IMR-90 (cell line): ENCODE data around the gene DPYD.

Experiments
- BHLHE40 ChIP-seq: fragments of 150-350 bp; IDR thresholded peaks from 2 replicates; pipeline ENCODE4 v1.6.1; 2016; ENCODE audit warnings: mild to moderate bottlenecking, low read depth, low read length
- CEBPB ChIP-seq: IDR thresholded peaks from 2 replicates; pipeline ENCODE4 v1.6.1; 2012; ENCODE audit warnings: low read depth, low read length, improper control_type of control experiment
- CHD1 ChIP-seq: IDR thresholded peaks from 2 replicates; pipeline ENCODE4 v1.6.1; 2012; ENCODE audit warnings: low read depth, low read length, improper control_type of control experiment
- FOS ChIP-seq: fragments of 150-350 bp; IDR thresholded peaks from 2 replicates; pipeline ENCODE4 v1.6.1; 2016; ENCODE audit warnings: low read depth, low read length
- MAZ ChIP-seq: IDR thresholded peaks from 2 replicates; pipeline ENCODE4 v1.6.1; 2012; ENCODE audit warnings: low read depth, mild to moderate bottlenecking, low read length, improper control_type of control experiment, moderate library complexity, borderline replicate concordance
- NFE2L2 ChIP-seq: fragments of 150-350 bp; IDR thresholded peaks from 2 replicates; pipeline ENCODE4 v1.6.1; 2016; ENCODE audit warnings: low read depth, mild to moderate bottlenecking, low read length
- POLR2A ChIP-seq: IDR thresholded peaks from 2 replicates; pipeline ENCODE4 v1.6.1; 2012; ENCODE audit warnings: mild to moderate bottlenecking, low read depth, low read length
- RCOR1 ChIP-seq: IDR thresholded peaks from 2 replicates; pipeline ENCODE4 v1.6.1; 2012; ENCODE audit warnings: mild to moderate bottlenecking, low read length, improper control_type of control experiment; ENCODE audit not compliant: insufficient replicate concordance
- RFX5 ChIP-seq: IDR thresholded peaks from 2 replicates; pipeline ENCODE4 v1.8.0; 2012; ENCODE audit warnings: low read depth, mild to moderate bottlenecking, low read length, moderate library complexity
- SMC3 ChIP-seq: fragments of 150-350 bp; IDR thresholded peaks from 2 replicates; pipeline ENCODE4 v1.6.1; 2016; ENCODE audit warnings: low read depth, mild to moderate bottlenecking, antibody characterized with exemption, low read length, moderate library complexity
- TF ChIP-seq, protein P1 (sequence below): conservative IDR thresholded peaks from 2 replicates; pipeline ENCODE4 v1.5.1; 2012; ENCODE audit warnings: mild to moderate bottlenecking, low read depth, low read length, improper control_type of control experiment
- TF ChIP-seq, protein P2 (sequence below): fragments of 150-350 bp; IDR thresholded peaks from 2 replicates; pipeline ENCODE4 v1.6.1; 2017; ENCODE audit warnings: mild to moderate bottlenecking, antibody characterized with exemption, low read length, low read depth

DNA sequence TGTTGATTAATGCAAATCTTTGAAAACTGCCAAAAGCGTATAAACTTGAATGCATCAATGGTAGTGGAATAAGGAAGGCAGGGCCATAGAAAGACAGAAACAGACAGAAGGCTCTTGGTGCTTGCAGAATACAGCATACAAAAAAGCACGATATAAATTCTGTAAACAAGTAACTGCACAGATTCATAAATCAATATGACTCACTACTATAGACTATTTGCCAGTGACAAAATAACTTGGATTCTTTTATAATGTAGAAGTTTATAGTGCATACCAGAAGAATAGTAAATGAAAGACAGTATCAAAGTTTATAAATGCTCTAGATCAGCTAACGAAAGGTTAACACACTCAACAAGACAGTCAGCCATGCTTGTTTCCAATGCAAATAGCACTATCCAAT, 849.7 kb downstream of the DPYD start:
- TF ChIP-seq, protein P1, sequence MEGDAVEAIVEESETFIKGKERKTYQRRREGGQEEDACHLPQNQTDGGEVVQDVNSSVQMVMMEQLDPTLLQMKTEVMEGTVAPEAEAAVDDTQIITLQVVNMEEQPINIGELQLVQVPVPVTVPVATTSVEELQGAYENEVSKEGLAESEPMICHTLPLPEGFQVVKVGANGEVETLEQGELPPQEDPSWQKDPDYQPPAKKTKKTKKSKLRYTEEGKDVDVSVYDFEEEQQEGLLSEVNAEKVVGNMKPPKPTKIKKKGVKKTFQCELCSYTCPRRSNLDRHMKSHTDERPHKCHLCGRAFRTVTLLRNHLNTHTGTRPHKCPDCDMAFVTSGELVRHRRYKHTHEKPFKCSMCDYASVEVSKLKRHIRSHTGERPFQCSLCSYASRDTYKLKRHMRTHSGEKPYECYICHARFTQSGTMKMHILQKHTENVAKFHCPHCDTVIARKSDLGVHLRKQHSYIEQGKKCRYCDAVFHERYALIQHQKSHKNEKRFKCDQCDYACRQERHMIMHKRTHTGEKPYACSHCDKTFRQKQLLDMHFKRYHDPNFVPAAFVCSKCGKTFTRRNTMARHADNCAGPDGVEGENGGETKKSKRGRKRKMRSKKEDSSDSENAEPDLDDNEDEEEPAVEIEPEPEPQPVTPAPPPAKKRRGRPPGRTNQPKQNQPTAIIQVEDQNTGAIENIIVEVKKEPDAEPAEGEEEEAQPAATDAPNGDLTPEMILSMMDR = no peak
- TF ChIP-seq MAZ (no peak), POLR2A (no peak), BHLHE40 (no peak), SMC3 (no peak), CEBPB (no peak), FOS (no peak), RFX5 (no peak), RCOR1 (no peak), NFE2L2 (no peak), CHD1 (no peak)
- TF ChIP-seq, protein P2, sequence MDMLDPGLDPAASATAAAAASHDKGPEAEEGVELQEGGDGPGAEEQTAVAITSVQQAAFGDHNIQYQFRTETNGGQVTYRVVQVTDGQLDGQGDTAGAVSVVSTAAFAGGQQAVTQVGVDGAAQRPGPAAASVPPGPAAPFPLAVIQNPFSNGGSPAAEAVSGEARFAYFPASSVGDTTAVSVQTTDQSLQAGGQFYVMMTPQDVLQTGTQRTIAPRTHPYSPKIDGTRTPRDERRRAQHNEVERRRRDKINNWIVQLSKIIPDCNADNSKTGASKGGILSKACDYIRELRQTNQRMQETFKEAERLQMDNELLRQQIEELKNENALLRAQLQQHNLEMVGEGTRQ = no peak
